GM12878 (cell line): ENCODE measurements around the gene PCP2. TPM values are rescaled to one million over a fixed set of nuclear protein-coding genes. Genes with fewer than 3 reads are reported as not detected.

Experiments
- ATAC-seq: fragments of 200-7000 bp; cut with Tn5 transposase; 3 replicates; pipeline ENCODE4 v1.9.1; 2020; ENCODE audit warnings: mild to moderate bottlenecking, moderate library complexity
- BruUV-seq: library from RNA; stranded (reverse); fragments of 400-500 nt; replicated peaks from 2 replicates; lab custom pipeline; 2021; lab: Mats Ljungman, UMichigan
- CTCF ChIA-PET: fragments of 300-600 bp; sonication (Branson Sonifier 250); formaldehyde crosslinking; extraction: SDS; loops from one replicate; lab custom pipeline; 2021; ENCODE audit warnings: inconsistent platforms; lab: Yijun Ruan, JAX
- POLR2A ChIA-PET: fragments of 350-600 bp; formaldehyde crosslinking; extraction: SDS; loops from one replicate; lab custom pipeline; 2021; ENCODE audit warnings: inconsistent platforms; lab: Charles Lee
- RAD21 ChIA-PET: fragments of 300-600 bp; sonication (Branson Sonifier 250); formaldehyde crosslinking; loops from one replicate; lab custom pipeline; 2023; ENCODE audit warnings: antibody characterized with exemption; ENCODE audit not compliant: unreplicated experiment; lab: Charles Lee
- SMC1A ChIA-PET: fragments of 300-600 bp; sonication (Branson Sonifier 250); formaldehyde crosslinking; loops from one replicate; lab custom pipeline; 2023; ENCODE audit not compliant: unreplicated experiment, uncharacterized antibody; lab: Charles Lee
- DNase-seq: peaks from one replicate; pipeline ENCODE4 v3.0.0-alpha.2; 2011; ENCODE audit warnings: low read depth, low spot score
- FAIRE-seq: peaks from 3 replicates; lab custom pipeline; 2011; peaks lifted over from hg19 to GRCh38; lab: Jason Lieb, UNC
- H2AFZ ChIP-seq: 2 replicates; pipeline ENCODE4 v1.6.0; 2011; ENCODE audit warnings: low read depth, low read length, control low read depth; ENCODE audit not compliant: control insufficient read depth
- H3K27ac ChIP-seq: 2 replicates; pipeline ENCODE4 v1.5.1; 2011; ENCODE audit warnings: control low read depth; ENCODE audit not compliant: control insufficient read depth, insufficient read depth
- H3K27me3 ChIP-seq, 2 experiments: replicated peaks in 1 of 2; 2 replicates each; pipeline versions ENCODE4 v1.6.0 to v1.6.1; 2011; ENCODE audit warnings: low read length in 1 of 2; ENCODE audit not compliant: control insufficient read depth in 2 of 2, insufficient read depth in 2 of 2
- H3K36me3 ChIP-seq, 2 experiments: 2 replicates each; pipeline ENCODE4 v1.5.1; 2011; ENCODE audit warnings: low read length in 1 of 2; ENCODE audit not compliant: control insufficient read depth in 2 of 2, insufficient read depth in 2 of 2
- H3K4me1 ChIP-seq: 2 replicates; pipeline ENCODE4 v1.6.1; 2011; ENCODE audit warnings: mild to moderate bottlenecking, low read length, moderate library complexity, mixed read lengths; ENCODE audit not compliant: control insufficient read depth, insufficient read depth
- H3K4me2 ChIP-seq: 2 replicates; pipeline ENCODE4 v1.6.0; 2011; ENCODE audit warnings: control low read depth; ENCODE audit not compliant: control insufficient read depth, insufficient read depth
- H3K4me3 ChIP-seq: fragments of 200-600 bp; sonication (generic); 2 replicates; pipeline ENCODE4 v1.5.1; 2016
- H3K79me2 ChIP-seq: 2 replicates; pipeline ENCODE4 v1.6.0; 2011; ENCODE audit warnings: low read length; ENCODE audit not compliant: control insufficient read depth, insufficient read depth
- H3K9ac ChIP-seq: 2 replicates; pipeline ENCODE4 v1.8.0; 2011; ENCODE audit warnings: low read length, control low read depth, mixed read lengths; ENCODE audit not compliant: control insufficient read depth, insufficient read depth
- H3K9me3 ChIP-seq: replicated peaks from 3 replicates; pipeline ENCODE4 v1.5.1; 2011; ENCODE audit warnings: mild to moderate bottlenecking, low read length; ENCODE audit not compliant: control insufficient read depth, insufficient read depth
- H4K20me1 ChIP-seq: 2 replicates; pipeline ENCODE4 v1.6.0; 2011; ENCODE audit not compliant: control insufficient read depth, insufficient read depth
- GATAD2B ChIP-seq: fragments of 450-650 bp; conservative IDR thresholded peaks from 2 replicates; pipeline ENCODE4 v1.6.1; 2017; ENCODE audit warnings: low read depth, mild to moderate bottlenecking, moderate library complexity
- IRF4 ChIP-seq: IDR thresholded peaks from 2 replicates; pipeline ENCODE4 v1.6.1; 2011; ENCODE audit warnings: low read depth, low read length
- POLR2A ChIP-seq: IDR thresholded peaks from 2 replicates; pipeline ENCODE4 v1.6.1; 2011; ENCODE audit warnings: low read depth, mild to moderate bottlenecking, low read length
- RELB ChIP-seq: fragments of 450-650 bp; IDR thresholded peaks from 2 replicates; pipeline ENCODE4 v1.6.1; 2017; ENCODE audit warnings: low read depth, mild to moderate bottlenecking, moderate library complexity
- TCF3 ChIP-seq: IDR thresholded peaks from 2 replicates; pipeline ENCODE4 v1.6.1; 2012; ENCODE audit warnings: low read depth, mild to moderate bottlenecking, low read length, borderline replicate concordance; ENCODE audit not compliant: insufficient read depth
- WGBS: methylation state at CpG from one replicate; pipeline ENCODE4 v1.1.6; 2016; ENCODE audit warnings: low lambda C conversion rate; ENCODE audit not compliant: insufficient replicate concordance, insufficient coverage; ENCODE audit errors: missing lambda C conversion rate; 5-methylcytosine and 5-hydroxymethylcytosine counted together
- in situ Hi-C: fragments of 300-500 bp; cut with MboI; formaldehyde crosslinking; loops from 9 replicates; pipeline ENCODE4 v1.14.3; 2018; ENCODE audit warnings: mixed read lengths
- intact Hi-C: fragments of 100-400 bp; cut with micrococcal nuclease; formaldehyde crosslinking; loops from one replicate; pipeline ENCODE4 v1.14.2; 2022; ENCODE audit not compliant: unreplicated experiment
- polyA plus RNA-seq, 11 experiments: library from polyadenylated mRNA; depleted of rRNA in 4 of 11; unstranded in 6 of 11; stranded (reverse) in 5 of 11; fragments of >200 nt; fragmentation: Nextera tagmentation in 4 of 11; fragmentation: Illumina TruSeq in 1 of 11; extraction: Ambion mirVana in 4 of 11; extraction: Trizol in 1 of 11; gene quantifications; 1 replicate in 1 of 11; 2 replicates in 10 of 11; pipeline versions ENCODE4 v1.2.1 to v1.2.3, GENCODE V29; 2011 to 2016; ENCODE audit warnings: inconsistent platforms in 2 of 11, missing spikeins in 2 of 11, low read depth in 1 of 11
- total RNA-seq, 4 experiments: library from RNA; depleted of rRNA in 3 of 4; stranded (reverse); fragments of >200 nt in 3 of 4; fragmentation: Illumina TruSeq in 1 of 4; extraction: Trizol in 1 of 4; gene quantifications; 2 replicates each; pipeline versions ENCODE4 v1.2.1 to v1.2.3, GENCODE V29; 2013 to 2021
- TF ChIP-seq, protein P1 (sequence below): IDR thresholded peaks from 2 replicates; pipeline ENCODE4 v1.6.1; 2011; ENCODE audit warnings: borderline replicate concordance, low read depth, mild to moderate bottlenecking, moderate library complexity, low read length; ENCODE audit not compliant: insufficient read depth, poor library complexity, severe bottlenecking

Gene PCP2
- total and polyA plus RNA-seq, 10 of the 15 experiments (the other 5 are each of a cell fraction or from before 2014, with no cell fraction given), result 0.10 to 0.62 (median 0.31) TPM; not detected in 5

DNA sequence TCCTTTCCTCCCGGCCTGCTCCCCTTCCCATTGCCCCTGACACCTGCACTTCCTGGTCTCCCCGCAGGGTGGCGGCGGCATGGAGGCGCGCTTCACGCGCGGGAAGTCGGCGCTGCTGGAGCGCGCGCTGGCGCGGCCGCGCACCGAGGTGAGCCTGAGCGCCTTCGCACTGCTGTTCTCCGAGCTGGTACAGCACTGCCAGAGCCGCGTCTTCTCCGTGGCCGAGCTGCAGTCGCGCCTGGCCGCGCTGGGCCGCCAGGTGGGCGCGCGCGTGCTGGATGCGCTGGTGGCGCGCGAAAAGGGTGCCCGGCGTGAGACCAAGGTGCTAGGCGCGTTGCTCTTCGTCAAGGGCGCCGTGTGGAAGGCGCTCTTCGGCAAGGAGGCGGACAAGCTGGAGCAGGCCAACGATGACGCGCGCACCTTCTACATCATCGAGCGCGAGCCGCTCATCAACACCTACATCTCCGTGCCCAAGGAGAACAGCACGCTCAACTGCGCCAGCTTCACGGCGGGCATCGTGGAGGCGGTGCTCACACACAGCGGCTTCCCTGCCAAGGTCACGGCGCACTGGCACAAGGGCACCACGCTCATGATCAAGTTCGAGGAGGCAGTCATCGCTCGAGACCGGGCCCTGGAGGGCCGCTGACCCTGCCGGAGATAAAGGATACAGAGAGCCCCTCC, 48.8 kb upstream of the PCP2 start:
- Histone ChIP-seq H3K4me2 (peak overlapping the region; percentile 88), H3K9me3 (no peaks in the 10 kb centered on the region), H3K27ac (0 out of 2 replicates have a peak overlapping the region, but pooled peaks have one; percentile 6), H3K9ac (no peak overlapping the region; the same call in 1 of the 2 replicates), H3K79me2 (peaks cover 23% of the 10 kb centered on the region), H3K27me3 (no peaks in the 10 kb centered on the region), H3K4me3 (peak overlapping the region; percentile 85), H3K4me1 (peaks cover 27% of the 10 kb centered on the region), H2AFZ (no peak overlapping the region), H3K36me3 (peaks cover 4 to 6% of the 10 kb centered on the region in 2 experiments; a peak in 3 of 4 replicates), H4K20me1 (no peaks in the 10 kb centered on the region)
- TF ChIP-seq GATAD2B, result 0 out of 2 replicates have a peak, but pooled peaks have one; percentile 4
- peak; percentile 19; the same call in 1 of the 2 replicates for TF ChIP-seq POLR2A
- TF ChIP-seq, protein P1, sequence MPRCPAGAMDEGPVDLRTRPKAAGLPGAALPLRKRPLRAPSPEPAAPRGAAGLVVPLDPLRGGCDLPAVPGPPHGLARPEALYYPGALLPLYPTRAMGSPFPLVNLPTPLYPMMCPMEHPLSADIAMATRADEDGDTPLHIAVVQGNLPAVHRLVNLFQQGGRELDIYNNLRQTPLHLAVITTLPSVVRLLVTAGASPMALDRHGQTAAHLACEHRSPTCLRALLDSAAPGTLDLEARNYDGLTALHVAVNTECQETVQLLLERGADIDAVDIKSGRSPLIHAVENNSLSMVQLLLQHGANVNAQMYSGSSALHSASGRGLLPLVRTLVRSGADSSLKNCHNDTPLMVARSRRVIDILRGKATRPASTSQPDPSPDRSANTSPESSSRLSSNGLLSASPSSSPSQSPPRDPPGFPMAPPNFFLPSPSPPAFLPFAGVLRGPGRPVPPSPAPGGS, result peak; percentile 42
- no peak for TF ChIP-seq IRF4
- no peak for TF ChIP-seq RELB
- 0 out of 2 replicates have a peak, but pooled peaks have one; percentile 28 for TF ChIP-seq TCF3
- DNase-seq, result no peak
- in situ Hi-C loops, result loop anchor here (5.0 kb wide), 1 partner anchor 115 kb away; no protein-coding TSS in a partner anchor
- CTCF ChIA-PET, result interaction anchor here (0.6 to 2.5 kb wide), 2 partner anchors 66 to 115 kb away, joined by 3 to 31 read pairs; no protein-coding TSS in a partner anchor
- SMC1A ChIA-PET, result interaction anchor here (2.2 to 2.9 kb wide), 2 partner anchors 17 to 117 kb away, joined by 14 to 26 read pairs; partner anchors contain the start of gene FCER2
- POLR2A ChIA-PET, result interaction anchor here (1.3 to 1.9 kb wide), 2 partner anchors 17 to 295 kb away, joined by 3 to 10 read pairs; no protein-coding TSS in a partner anchor
- intact Hi-C loops, result loop anchor here (10.0 kb wide), 1 partner anchor 222 kb away; the partner anchor contains the start of gene MAP2K7
- BruUV-seq, result TSS peak; percentile 88
- WGBS, result 97% methylated on average over 71 of the region's 74 CpGs
- RAD21 ChIA-PET, result no interaction called here
- no peak for FAIRE-seq
- no peak for ATAC-seq
